SW 1271 (cell line): ENCODE results near the gene KCNAB1.
"Not testable (repeated sequence)": the region's sequence is repeated elsewhere in the genome, so short reads cannot be mapped to it uniquely, and the experiment has no call there.

Experiments
- DNase-seq, 2 experiments: peaks; one replicate each; lab custom pipeline; 2025; lab: John Stamatoyannopoulos, UW

The KCNAB1 gene

GRCh38 chr3:156120528-156121251 is at the start of gene KCNAB1:
Gene KCNAB1, plus strand, starts transcription at chr3:156120578.
- no peak for DNase-seq

GRCh38 chr3:156071031-156071430 is 49.3 kb upstream of the KCNAB1 start:
- DNase-seq, result no peak

- DNase-seq, result not testable (repeated sequence)
Observed at GRCh38 chr3:156072950-156073657, 47.3 kb upstream of the KCNAB1 start.

GRCh38 chr3:156090126-156090525 is 30.3 kb upstream of the KCNAB1 start:
- DNase-seq, result no peak

GRCh38 chr3:156093964-156094363 is 26.4 kb upstream of the KCNAB1 start:
- DNase-seq, result no peak

GRCh38 chr3:156094391-156094790 is 26.0 kb upstream of the KCNAB1 start:
- DNase-seq, result no peak

GRCh38 chr3:156095652-156096051 is 24.7 kb upstream of the KCNAB1 start:
- DNase-seq, result not testable (repeated sequence)

GRCh38 chr3:156098437-156099035 is 21.8 kb upstream of the KCNAB1 start:
- no peak for DNase-seq

- DNase-seq, result not testable (repeated sequence)
Observed at GRCh38 chr3:156099348-156099747, 21.0 kb upstream of the KCNAB1 start.

- DNase-seq, result not testable (repeated sequence)
Observed at GRCh38 chr3:156099984-156100383, 20.4 kb upstream of the KCNAB1 start.

- DNase-seq, result no peak
Observed at GRCh38 chr3:156102267-156102931, 18.0 kb upstream of the KCNAB1 start.

GRCh38 chr3:156106721-156107373 is 13.5 kb upstream of the KCNAB1 start:
- DNase-seq, result peak in 1 of 2 experiments; percentile 3

- DNase-seq, result no peak
Observed at GRCh38 chr3:156107504-156107903, 12.9 kb upstream of the KCNAB1 start.

- no peak for DNase-seq
Observed at GRCh38 chr3:156108616-156109015, 11.8 kb upstream of the KCNAB1 start.

- DNase-seq, result no peak
Observed at GRCh38 chr3:156109989-156110388, 10.4 kb upstream of the KCNAB1 start.

- DNase-seq, result no peak
Observed at GRCh38 chr3:156126467-156126866, 6.1 kb downstream of the KCNAB1 start.

- DNase-seq, result no peak
Observed at GRCh38 chr3:156131241-156131640, 10.9 kb downstream of the KCNAB1 start.

GRCh38 chr3:156131799-156132198 is 11.4 kb downstream of the KCNAB1 start:
- no peak for DNase-seq

- DNase-seq, result no peak
Observed at GRCh38 chr3:156132313-156132712, 11.9 kb downstream of the KCNAB1 start.

GRCh38 chr3:156133076-156133475 is 12.7 kb downstream of the KCNAB1 start:
- no peak for DNase-seq

GRCh38 chr3:156135921-156136638 is 15.7 kb downstream of the KCNAB1 start:
- no peak for DNase-seq
